ENCODE results near the gene HIPK2.

DNA sequence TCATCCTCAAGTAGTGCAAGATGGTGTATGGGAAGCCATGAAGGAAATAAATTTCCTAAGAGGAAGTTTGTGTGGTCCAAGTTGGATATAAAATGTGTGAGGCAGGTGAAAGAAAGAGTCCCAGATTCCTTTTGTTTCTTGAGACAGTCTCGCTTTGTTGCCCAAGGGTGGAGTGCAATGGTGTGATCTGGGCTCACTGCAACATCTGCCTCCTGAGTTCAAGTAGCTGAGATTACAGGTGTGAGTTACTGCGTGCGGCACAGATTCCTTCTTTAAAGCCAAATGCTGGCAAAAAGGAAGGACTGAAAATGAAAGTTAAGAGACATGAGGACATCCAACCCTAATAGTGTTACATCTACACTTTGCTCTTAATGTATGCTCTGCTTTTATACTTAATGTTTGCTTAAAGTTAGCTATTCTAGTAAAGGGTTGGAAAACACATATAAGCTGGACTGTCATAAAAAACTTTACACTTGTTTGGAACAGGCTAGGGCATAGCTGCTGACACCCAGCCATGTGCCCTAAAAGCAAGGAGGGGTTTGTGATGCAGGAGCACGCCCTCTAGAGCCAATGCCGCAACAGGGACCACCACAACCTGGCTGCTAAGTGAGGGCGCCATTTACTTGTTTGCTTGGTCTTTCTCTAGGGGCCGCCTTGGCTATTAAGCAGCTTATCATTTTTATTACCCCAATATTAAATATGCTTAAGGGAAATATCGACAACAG lies 219.8 kb downstream of the HIPK2 start:
- TF ChIP-seq, protein P1, sequence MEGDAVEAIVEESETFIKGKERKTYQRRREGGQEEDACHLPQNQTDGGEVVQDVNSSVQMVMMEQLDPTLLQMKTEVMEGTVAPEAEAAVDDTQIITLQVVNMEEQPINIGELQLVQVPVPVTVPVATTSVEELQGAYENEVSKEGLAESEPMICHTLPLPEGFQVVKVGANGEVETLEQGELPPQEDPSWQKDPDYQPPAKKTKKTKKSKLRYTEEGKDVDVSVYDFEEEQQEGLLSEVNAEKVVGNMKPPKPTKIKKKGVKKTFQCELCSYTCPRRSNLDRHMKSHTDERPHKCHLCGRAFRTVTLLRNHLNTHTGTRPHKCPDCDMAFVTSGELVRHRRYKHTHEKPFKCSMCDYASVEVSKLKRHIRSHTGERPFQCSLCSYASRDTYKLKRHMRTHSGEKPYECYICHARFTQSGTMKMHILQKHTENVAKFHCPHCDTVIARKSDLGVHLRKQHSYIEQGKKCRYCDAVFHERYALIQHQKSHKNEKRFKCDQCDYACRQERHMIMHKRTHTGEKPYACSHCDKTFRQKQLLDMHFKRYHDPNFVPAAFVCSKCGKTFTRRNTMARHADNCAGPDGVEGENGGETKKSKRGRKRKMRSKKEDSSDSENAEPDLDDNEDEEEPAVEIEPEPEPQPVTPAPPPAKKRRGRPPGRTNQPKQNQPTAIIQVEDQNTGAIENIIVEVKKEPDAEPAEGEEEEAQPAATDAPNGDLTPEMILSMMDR (IDR thresholded peaks at IDR 0.05), result no peak
- TF ChIP-seq POLR2A (IDR thresholded peaks at IDR 0.05), result no peak
